ENCODE data around the gene LIMK2.

DNA sequence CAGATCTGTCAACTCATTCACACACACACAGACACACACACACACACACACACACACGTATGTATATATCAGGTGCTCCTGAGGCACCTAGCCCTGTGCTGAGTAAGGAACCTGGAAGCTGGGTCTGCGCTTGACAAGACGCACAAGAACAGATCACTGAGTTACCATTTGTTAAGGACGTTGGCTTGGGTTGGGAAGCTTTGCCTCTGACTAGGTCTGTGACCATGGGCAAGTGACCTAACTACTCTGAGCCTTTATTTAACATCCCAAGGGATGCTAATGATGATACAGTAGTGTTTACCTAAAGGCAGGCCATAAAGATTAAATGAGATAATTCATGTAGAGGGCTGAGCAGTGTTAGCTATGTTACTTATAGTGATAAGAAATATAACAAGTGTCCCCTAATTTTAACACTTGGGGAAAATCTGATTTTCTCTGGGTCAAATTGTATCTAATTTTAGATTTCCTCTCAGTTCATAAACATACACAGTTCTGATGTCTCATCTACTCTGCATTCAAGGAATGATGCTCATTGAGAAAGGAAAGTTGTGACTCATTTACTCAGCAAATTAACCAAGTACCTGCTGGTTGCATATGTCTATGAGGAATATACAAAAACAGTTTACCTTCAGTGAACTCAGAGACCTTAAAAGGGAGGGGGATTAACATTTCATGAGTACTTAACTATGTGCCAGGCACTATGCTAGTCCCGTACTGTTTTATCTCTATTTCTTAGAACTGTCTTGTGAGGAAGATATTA, 38.5 kb upstream of the LIMK2 start:
- no peak for TF ChIP-seq POLR2AphosphoS5 (IDR thresholded peaks at IDR 0.05)
- TF ChIP-seq CTCF (IDR thresholded peaks at IDR 0.05), result no peak

All from prostate gland (tissue), 2 donors.